SKM-1 (cell line): ENCODE data around the gene AGMO.

Experiments used
- DNase-seq: peaks from one replicate; lab custom pipeline; 2025; ENCODE audit not compliant: unreplicated experiment; lab: John Stamatoyannopoulos, UW

The AGMO gene

GRCh38 chr7:15402436-15403136, 159.2 kb downstream of the AGMO start:
- no peak for DNase-seq

GRCh38 chr7:15400440-15400839, 161.4 kb downstream of the AGMO start:
- no peak for DNase-seq

DNA sequence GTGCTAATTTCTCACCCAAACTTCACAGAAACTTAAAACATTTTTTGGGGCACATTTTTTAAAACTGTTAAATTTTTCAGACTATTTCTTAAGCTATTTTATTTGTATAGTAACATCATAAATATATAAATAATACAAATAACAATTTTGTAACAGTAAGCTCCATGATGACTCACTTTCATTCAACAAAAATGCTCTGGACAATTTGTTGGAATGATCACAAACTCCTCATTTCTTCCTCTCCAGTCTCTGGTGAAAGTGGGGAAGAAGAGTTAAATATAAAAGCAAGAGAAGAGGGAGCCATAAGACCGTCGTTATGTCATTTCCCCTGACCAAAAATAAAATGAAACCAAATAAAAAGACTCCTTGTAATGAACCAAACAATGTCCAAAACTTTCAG, 162.4 kb downstream of the AGMO start:
- DNase-seq = no peak

DNA sequence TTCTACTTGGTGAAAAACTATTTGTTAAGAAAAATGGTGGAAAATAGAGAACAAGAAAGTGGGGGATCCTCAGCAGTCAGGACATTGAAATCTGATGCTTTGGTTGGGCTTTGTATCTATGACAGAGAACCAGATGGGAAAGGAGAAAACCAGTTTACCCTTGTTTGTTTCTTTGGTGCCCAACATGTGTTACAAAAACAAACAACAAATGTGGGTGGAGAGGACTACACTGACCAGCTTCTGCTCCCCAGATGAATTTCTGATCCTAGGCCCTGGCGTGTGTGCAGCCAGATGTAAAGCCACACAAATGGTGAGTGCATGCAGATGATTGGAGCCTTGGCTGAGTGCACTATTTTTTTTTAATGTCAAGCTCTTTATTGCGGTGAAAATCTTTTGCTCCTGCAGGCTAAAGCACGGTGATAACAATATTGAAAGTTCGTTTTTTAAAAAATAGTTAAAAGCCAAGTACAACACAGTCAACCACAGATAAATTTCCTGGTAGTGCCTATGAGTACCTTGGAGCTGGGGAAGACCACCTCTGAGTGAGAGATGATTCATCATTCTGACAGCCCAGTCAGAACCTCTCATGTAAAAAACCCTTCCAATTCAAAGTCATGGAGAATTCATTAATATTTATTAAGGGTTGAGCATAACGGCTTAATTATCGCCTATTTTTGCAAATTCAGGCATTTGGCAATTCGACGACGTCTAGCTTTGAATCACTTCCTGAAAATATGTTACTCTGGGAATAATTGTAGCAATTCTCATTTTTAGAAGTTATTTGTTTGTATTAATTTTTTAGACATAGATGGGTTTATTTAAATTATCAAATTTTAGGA, 163.7 kb downstream of the AGMO start:
- no peak for DNase-seq

DNA sequence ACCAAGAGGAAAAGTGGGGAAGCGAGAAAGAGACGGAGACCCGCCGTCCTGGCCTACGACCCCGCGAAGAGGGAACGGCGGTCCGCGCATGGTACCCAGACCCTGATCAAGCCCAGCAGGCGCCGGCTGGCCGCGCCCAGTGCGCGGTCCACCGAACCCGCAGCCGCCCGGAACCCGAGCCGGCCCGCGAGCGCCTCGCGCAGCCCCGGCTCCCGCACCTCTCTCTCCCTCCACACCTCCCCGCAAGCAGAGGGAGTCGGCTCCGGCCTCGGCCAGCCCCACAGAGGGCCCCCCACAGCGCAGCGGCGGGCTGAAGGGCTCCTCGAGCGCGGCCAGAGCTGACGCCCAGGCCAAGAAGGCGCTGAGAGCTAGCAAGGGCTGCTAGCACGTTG, 164.7 kb downstream of the AGMO start:
- no peak for DNase-seq

DNA sequence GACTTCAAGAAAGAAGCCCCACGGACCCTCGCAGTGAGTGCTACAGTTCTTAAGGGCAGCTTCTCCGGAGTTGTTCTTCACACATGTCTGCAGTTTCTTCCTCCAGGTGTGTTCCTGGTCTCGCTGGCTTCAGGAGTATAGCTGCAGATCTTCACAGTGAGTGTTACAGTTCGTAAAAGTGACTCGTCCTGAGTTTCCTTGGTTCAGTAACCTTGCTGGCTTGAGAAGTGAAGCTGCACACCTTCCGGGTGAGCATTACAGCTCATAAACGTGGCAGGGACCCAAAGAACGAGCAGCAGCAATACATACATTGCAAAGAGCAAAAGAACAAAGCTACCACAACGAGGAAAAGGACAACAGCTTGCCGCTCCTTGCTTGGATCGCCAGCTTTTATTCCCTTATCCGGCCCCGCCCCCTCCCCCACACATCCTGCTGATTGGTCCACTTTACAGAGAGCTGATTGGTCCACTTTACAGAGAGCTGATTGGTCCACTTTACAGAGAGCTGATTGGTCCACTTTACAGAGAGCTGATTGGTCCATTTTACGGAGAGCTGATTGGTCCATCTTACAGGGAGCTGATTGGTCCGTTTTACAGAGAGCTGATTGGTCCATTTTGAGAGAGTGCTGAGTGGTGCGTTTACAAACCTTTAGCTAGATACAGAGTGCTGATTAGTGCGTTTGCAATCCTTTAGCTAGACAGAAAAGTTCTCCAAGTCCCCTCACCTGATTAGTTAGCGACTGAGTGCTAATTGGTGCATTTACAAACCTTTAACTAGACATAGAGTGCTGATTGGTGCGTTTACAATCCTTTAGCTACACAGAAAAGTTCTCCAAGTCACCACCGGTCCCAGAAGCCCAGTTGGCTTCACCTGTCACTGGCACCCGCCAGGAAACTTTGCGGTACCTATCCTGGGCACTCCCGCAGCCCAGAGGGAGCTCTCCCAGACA, 165.3 kb downstream of the AGMO start:
- no peak for DNase-seq

GRCh38 chr7:15389073-15389472, 172.7 kb downstream of the AGMO start:
- no peak for DNase-seq

GRCh38 chr7:15378494-15379145, 183.2 kb downstream of the AGMO start:
- no peak for DNase-seq

DNA sequence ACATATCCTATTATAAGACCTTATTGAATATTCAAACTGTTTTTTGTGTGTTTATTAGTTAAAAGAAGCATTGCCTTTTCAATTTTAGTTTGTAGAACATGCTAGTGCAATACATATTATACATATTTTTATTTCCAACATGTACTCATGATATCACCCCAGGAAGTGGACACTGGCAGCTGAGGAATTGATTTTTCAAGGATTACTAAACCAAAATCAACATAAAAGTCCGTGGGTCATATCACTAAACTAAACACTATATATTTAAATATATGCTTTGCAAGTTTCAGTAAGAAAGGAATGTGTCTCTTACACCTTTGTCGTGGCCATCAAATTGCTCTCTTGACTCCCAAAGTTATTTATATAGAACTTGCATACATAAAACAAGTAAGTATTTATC, 185.2 kb downstream of the AGMO start:
- no peak for DNase-seq

GRCh38 chr7:15370441-15370840, 191.4 kb downstream of the AGMO start:
- DNase-seq = no peak

DNA sequence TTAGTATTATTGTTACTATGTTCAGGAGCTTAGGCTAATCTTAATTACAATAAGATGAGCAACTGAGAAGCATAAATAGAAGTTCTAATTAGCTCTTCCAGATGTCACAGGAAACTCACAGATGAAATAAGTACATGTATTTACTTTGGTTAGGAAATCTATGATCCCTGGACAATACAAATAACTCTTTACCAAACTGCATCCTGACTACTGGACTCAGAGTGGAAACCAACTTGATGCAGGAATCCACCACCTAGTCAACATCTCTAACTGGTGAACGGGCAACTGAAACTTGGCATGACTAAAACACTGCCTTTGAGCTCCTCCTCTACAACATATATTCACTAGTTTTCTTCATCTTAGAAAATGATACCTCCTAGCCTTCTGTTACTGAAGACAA, 193.2 kb downstream of the AGMO start:
- DNase-seq = no peak

GRCh38 chr7:15367897-15368296, 193.9 kb downstream of the AGMO start:
- DNase-seq = no peak

DNA sequence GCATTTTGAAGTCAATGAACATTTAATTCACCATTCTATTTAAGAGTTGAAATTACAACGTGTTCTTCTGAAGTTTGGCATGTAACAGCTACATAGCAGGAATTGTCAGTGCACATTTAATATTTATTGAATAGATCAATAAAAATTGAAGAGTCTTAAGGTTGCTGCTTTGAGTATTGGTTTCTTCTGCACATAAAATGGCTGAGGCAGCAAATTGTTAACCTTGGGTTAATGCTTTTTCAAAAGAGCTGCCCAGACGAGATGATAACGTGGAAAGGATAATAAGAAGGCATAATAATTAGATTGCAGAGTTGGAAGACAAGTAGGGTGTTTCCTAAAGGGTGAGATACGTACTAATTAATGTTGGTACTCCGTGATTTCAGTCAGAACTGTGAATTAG, 203.7 kb downstream of the AGMO start:
- no peak for DNase-seq

DNA sequence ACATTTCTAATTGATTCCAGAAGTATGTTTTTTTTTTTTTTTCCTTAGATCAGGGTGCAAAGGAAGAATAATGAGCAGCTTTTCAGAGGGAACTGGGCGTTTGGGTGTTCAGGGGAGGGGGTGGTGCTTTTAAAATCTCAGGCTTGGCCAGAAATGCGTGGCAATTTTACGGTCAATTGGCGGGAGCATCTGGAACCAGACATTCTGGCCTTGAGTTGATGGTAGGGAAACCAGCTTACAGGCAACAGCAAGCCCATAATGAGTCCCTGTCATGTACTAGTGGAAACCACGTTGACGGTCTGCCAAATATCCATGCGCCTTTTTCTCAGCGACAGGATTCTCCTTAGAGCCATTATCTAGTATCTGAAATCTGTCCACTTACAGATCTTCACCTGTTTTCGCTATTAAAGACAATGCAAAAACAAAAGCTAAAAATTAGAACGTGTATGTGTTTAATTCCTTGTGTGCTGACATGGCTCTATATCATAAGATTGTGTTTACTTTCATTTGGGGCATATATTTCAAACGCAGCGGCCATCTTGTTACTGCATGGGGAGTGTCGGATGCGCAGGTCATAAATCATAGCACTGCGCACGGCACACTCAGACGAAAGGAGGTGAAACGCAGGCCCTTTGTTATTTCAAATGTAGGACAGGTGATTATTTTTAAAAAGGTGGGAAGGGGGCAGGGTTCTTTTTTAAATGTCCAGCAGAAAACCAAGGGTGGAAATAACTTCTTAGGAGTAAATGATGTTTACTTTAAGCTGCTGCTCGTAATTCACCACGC, 209.2 kb downstream of the AGMO start:
- DNase-seq = no peak

DNA sequence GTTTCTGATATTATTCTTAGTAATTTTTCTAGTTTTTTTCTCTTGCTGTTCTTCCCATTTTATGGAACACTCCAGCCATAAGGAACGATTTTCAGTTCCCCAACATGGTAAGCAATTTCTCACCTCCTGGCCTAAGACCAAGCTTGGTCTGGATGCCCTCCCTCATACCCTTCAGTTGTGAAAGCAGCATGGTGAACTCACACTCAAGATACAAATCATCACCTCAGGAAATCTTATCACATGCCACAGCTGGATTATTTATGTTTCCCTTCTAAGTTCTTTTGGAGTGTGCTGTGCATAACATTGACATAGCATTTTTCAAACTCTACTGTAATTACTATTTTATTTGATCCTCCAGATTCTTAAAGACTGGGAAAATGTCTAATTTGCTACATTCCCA, 216.6 kb downstream of the AGMO start:
- DNase-seq = no peak

DNA sequence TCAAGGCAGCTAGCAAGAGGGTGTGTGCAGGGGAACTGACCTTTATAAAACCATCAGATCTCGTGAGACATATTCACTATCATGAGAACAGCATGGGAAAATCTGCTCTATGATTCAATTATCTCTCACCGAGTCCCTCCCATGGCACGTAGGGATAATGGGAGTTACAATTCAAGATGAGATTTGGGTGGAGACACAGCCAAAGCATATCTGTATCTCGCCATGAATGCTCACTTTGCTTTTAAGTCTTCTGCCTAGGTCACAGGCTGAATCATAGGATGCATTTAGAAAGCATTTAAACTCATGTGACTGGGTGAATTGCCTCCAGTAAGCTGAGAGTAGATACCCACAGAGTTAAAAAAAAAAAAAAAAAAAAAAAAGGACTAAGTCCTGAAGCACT, 220.0 kb downstream of the AGMO start:
- no peak for DNase-seq

DNA sequence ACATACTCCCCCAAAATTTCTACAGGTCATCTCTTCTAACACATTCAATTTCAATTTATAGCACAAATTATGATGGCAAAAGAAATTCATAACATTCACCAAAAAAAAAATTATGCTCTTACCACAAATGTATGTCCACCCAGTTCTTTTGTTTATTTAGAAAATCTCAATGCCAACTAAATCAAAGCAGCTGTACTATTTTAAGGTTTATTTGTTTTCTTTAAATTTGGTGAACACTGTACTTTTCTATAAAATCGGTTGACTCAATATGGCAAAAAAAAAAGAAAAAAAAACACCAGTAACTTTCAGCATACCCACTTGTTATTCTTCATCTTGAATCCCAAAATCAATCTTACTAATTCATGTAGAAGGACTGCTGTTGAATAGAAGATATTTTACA, 225.7 kb downstream of the AGMO start:
- DNase-seq = no peak

- DNase-seq = no peak
Observed at GRCh38 chr7:15335390-15335789, 226.4 kb downstream of the AGMO start.

DNA sequence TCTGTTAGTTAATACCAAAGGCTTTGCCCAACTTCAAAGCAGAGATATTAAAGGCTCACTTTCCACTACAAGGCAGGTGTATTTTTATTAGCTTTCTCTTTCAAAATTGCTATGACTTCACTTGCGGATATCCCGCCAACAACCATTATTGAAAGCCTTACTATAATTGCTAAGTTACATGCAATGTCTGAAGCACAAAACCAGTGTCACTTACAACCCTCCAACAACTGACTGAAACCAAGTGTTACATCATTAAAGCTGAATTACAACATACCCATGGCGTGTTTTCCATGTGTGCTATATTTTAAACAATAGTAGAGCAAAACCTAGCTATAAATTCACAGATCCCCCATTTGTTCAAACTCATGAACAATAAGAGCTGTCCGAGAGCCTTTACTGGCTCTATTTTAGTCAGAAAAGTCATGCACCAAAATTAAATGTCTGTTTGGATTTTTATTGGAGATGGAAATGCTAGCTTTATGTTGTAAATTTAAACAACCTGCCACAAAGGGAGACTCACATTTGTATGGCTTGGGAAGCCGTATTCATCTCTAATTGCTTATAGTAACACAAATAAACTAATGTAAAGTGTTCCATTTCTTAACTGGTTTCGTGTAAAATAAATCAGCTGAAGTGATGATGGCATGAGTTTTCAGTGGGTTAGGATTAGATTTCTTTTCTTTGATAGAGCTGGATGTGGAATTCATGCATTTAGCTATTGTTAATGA, 227.1 kb downstream of the AGMO start:
- no peak for DNase-seq

GRCh38 chr7:15332956-15333355, 228.9 kb downstream of the AGMO start:
- no peak for DNase-seq
